K562 (cell line): ENCODE results near the gene KIAA0040. TPM values are rescaled to one million over a fixed set of nuclear protein-coding genes. Genes with fewer than 3 reads are reported as not detected.

Experiments
- ATAC-seq: fragments of 200-7000 bp; cut with Tn5 transposase; 3 replicates; pipeline ENCODE4 v1.9.1; 2020; ENCODE audit warnings: moderate library complexity
- BruUV-seq: library from RNA; stranded (reverse); fragments of 400-500 nt; replicated peaks from 2 replicates; lab custom pipeline; 2021; lab: Mats Ljungman, UMichigan
- CTCF ChIA-PET: fragments of 300-600 bp; formaldehyde crosslinking; extraction: SDS; loops from one replicate; lab custom pipeline; 2021; ENCODE audit warnings: low intra/inter-chr PET ratio; lab: Yijun Ruan, JAX
- POLR2A ChIA-PET: fragments of 300-600, 350-650 bp; sonication (Branson Sonifier 250); formaldehyde crosslinking; extraction: SDS; loops from one replicate; lab custom pipeline; 2021; ENCODE audit warnings: antibody characterized with exemption, inconsistent platforms; lab: Yijun Ruan, JAX
- DNase-seq, 4 experiments: peaks; one replicate each; pipeline versions ENCODE4 v3.0.0 to v3.0.0-alpha.2; 2011 to 2018; ENCODE audit warnings: low spot score in 3 of 4, mixed read lengths in 3 of 4; ENCODE audit errors: extremely low read depth in 1 of 4
- FAIRE-seq: peaks from 2 replicates; lab custom pipeline; 2011; peaks lifted over from hg19 to GRCh38; lab: Jason Lieb, UNC
- H2AFZ ChIP-seq: 2 replicates; pipeline ENCODE4 v1.6.0; 2011; ENCODE audit warnings: low read depth, low read length, control low read depth, inconsistent platforms
- H3K27ac ChIP-seq: fragments of 200-600 bp; 3 replicates; pipeline ENCODE4 v1.8.0; 2011; ENCODE audit warnings: low read depth, mild to moderate bottlenecking, control low read depth, inconsistent platforms, low read length, moderate library complexity, mixed read lengths; ENCODE audit errors: extremely low read depth
- H3K27me3 ChIP-seq, 2 experiments: fragments of 300-600 bp in 1 of 2; 2 replicates in 1 of 2; 3 replicates in 1 of 2; pipeline versions ENCODE4 v1.6.0 to v1.8.0; 2011; ENCODE audit warnings: inconsistent platforms in 2 of 2, low read length in 2 of 2, mild to moderate bottlenecking in 1 of 2, mixed read lengths in 1 of 2, moderate library complexity in 1 of 2; ENCODE audit not compliant: control insufficient read depth in 2 of 2, insufficient read depth in 2 of 2
- H3K36me3 ChIP-seq: fragments of 300-600 bp; 3 replicates; pipeline ENCODE4 v1.8.0; 2011; ENCODE audit warnings: mild to moderate bottlenecking, low read length, inconsistent platforms; ENCODE audit not compliant: control insufficient read depth, insufficient read depth
- H3K4me1 ChIP-seq, 2 experiments: fragments of 200-600 bp in 1 of 2; replicated peaks in 1 of 2; 2 replicates in 1 of 2; 3 replicates in 1 of 2; pipeline versions ENCODE4 v1.5.1 to v1.8.0; 2011; ENCODE audit warnings: inconsistent platforms in 2 of 2, low read length in 2 of 2, mild to moderate bottlenecking in 1 of 2, mixed read lengths in 1 of 2, moderate library complexity in 1 of 2; ENCODE audit not compliant: control insufficient read depth in 2 of 2, insufficient read depth in 2 of 2
- H3K4me2 ChIP-seq: 2 replicates; pipeline ENCODE4 v1.6.1; 2011; ENCODE audit warnings: low read length, control low read depth, inconsistent platforms, mixed read lengths; ENCODE audit not compliant: insufficient read depth
- H3K4me3 ChIP-seq: fragments of 200-600 bp; sonication (generic), shearing (Covaris generic); 2 replicates; pipeline ENCODE4 v1.5.1; 2016; ENCODE audit warnings: control low read depth, inconsistent platforms
- H3K79me2 ChIP-seq: fragments of 200-600 bp; 3 replicates; pipeline ENCODE4 v1.8.0; 2011; ENCODE audit warnings: low read length, inconsistent platforms; ENCODE audit not compliant: control insufficient read depth, insufficient read depth
- H3K9ac ChIP-seq, 2 experiments: 2 replicates each; pipeline versions ENCODE4 v1.6.0 to v1.6.1; 2011; ENCODE audit warnings: low read depth in 2 of 2, low read length in 2 of 2, control low read depth in 1 of 2, inconsistent platforms in 1 of 2, mild to moderate bottlenecking in 1 of 2, mixed read lengths in 1 of 2; ENCODE audit not compliant: insufficient read depth in 1 of 2
- H3K9me1 ChIP-seq: one replicate; pipeline ENCODE4 v1.6.0; 2011; ENCODE audit warnings: inconsistent platforms, mild to moderate bottlenecking, low read length, moderate library complexity; ENCODE audit not compliant: control insufficient read depth, insufficient read depth
- H3K9me3 ChIP-seq: replicated peaks from 2 replicates; pipeline ENCODE4 v1.5.1; 2011; ENCODE audit warnings: low read depth, low read length, inconsistent platforms; ENCODE audit not compliant: control insufficient read depth, insufficient read depth
- H4K20me1 ChIP-seq: replicated peaks from 2 replicates; pipeline ENCODE4 v1.6.1; 2011; ENCODE audit warnings: low read length, inconsistent platforms, mixed read lengths; ENCODE audit not compliant: control insufficient read depth, insufficient read depth
- CEBPB ChIP-seq: fragments of 450-650 bp; IDR thresholded peaks from 2 replicates; pipeline ENCODE4 v1.6.1; 2016; ENCODE audit warnings: missing genetic modification characterization, missing compliant biosample characterization
- CEBPG ChIP-seq, 3 experiments: fragments of 200-800 bp in 1 of 3; sonication (Bioruptor generic) in 1 of 3; sonication (generic) in 1 of 3; formaldehyde crosslinking in 1 of 3; IDR thresholded peaks in 2 of 3; conservative IDR thresholded peaks in 1 of 3; 2 replicates each; pipeline versions ENCODE4 v1.6.1 to v1.8.0; 2016 to 2022; ENCODE audit warnings: missing compliant biosample characterization in 2 of 3, missing genetic modification characterization in 2 of 3, mild to moderate bottlenecking in 1 of 3, missing genetic modification reagents in 1 of 3
- SETDB1 ChIP-seq: IDR thresholded peaks from one replicate; pipeline ENCODE4 v1.6.1; 2012; ENCODE audit warnings: low read length, control low read depth, inconsistent platforms
- ZNF121 ChIP-seq: sonication (generic); formaldehyde crosslinking; conservative IDR thresholded peaks from 2 replicates; pipeline ENCODE4 v1.8.0; 2022; ENCODE audit warnings: missing genetic modification reagents
- WGBS: fragments of 100-300 bp; shearing (Covaris generic); methylation state at CpG from one replicate; pipeline ENCODE4 v1.1.6; 2016; ENCODE audit warnings: low coverage, mixed read lengths; ENCODE audit not compliant: insufficient coverage; ENCODE audit errors: missing lambda C conversion rate; 5-methylcytosine and 5-hydroxymethylcytosine counted together
- in situ Hi-C: fragments of 300-500 bp; cut with MboI; formaldehyde crosslinking; loops from 4 replicates; pipeline ENCODE4 v1.15.0; 2018; ENCODE audit warnings: inconsistent platforms, mixed read lengths
- intact Hi-C: fragments of 100-400 bp; cut with micrococcal nuclease; formaldehyde crosslinking; loops from 2 replicates; pipeline ENCODE4 v1.14.2; 2022
- polyA plus RNA-seq, 8 experiments: library from polyadenylated mRNA; depleted of rRNA in 4 of 8; stranded (reverse) in 5 of 8; unstranded in 3 of 8; fragments of >200 nt; fragmentation: Nextera tagmentation in 2 of 8; fragmentation: Illumina TruSeq in 1 of 8; extraction: Ambion mirVana in 2 of 8; extraction: Trizol in 1 of 8; gene quantifications; 2 replicates each; pipeline versions ENCODE4 v1.2.1 to v1.2.3, GENCODE V29; 2011 to 2014; ENCODE audit warnings: inconsistent platforms in 1 of 8, missing spikeins in 1 of 8
- total RNA-seq, 7 experiments: library from RNA; depleted of rRNA in 6 of 7; stranded (reverse); fragments of >200 nt in 6 of 7; fragmentation: Illumina TruSeq in 2 of 7; extraction: Trizol in 2 of 7; gene quantifications; 2 replicates each; pipeline versions ENCODE4 v1.2.1 to v1.2.3, GENCODE V29; 2011 to 2021; ENCODE audit warnings: low replicate concordance in 1 of 7
- TF ChIP-seq, protein P1 (sequence below): fragments of 250-450 bp; sonication (Bioruptor Pico); IDR thresholded peaks from 2 replicates; pipeline ENCODE4 v1.8.0; 2021; ENCODE audit warnings: moderate library complexity, mild to moderate bottlenecking, inconsistent platforms

The KIAA0040 gene
- total and polyA plus RNA-seq, 9 of the 15 experiments (the other 6 are each of a cell fraction or from before 2014, with no cell fraction given) = 3.4 to 13.6 (median 7.1) TPM

GRCh38 chr1:175124861-175125260, 67.7 kb downstream of the KIAA0040 start:
- TF ChIP-seq CEBPB = peak; percentile 65
- TF ChIP-seq ZNF121 (CRISPR knock-in tag) = no peak
- TF ChIP-seq, protein P1, sequence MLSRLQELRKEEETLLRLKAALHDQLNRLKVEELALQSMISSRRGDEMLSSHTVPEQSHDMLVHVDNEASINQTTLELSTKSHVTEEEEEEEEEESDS = no peak
- TF ChIP-seq CEBPG (CRISPR knock-in tag; IDR thresholded peaks at IDR 0.05) = no peak
- peak; percentile 11 to 62; a peak in 2 of 4 replicates for TF ChIP-seq CEBPG (tag; conservative IDR thresholded peaks at IDR 0.05 in 1 of 2, IDR thresholded peaks at IDR 0.05 in 1 of 2)
- no peak for TF ChIP-seq SETDB1
- in situ Hi-C loops = loop anchor here (5.0 kb wide), 2 partner anchors 83 to 358 kb away; no protein-coding TSS in a partner anchor
- H3K27ac ChIP-seq = no peak overlapping the region
- no peaks in the 10 kb centered on the region for H3K79me2 ChIP-seq
- FAIRE-seq = no peak
- H3K9me1 ChIP-seq = no peaks in the 10 kb centered on the region
- H3K9ac ChIP-seq = no peak overlapping the region
- no peak overlapping the region for H3K4me3 ChIP-seq
- intact Hi-C loops = loop anchor here (1.0 to 10.0 kb wide), 3 partner anchors 96 to 356 kb away; no protein-coding TSS in a partner anchor
- no peaks in the 10 kb centered on the region; a peak in 1 of 5 replicates for H3K4me1 ChIP-seq
- H4K20me1 ChIP-seq = no peaks in the 10 kb centered on the region
- H3K4me2 ChIP-seq = no peak overlapping the region
- no peak for DNase-seq
- ChIA-PET POLR2A (interaction anchor here (0.6 to 1.3 kb wide), 9 partner anchors 10 to 986 kb away, joined by 3 to 5 read pairs (median 4); partner anchors contain the start of gene MRPS14), CTCF (interaction anchor here (0.6 to 2.9 kb wide), 5 partner anchors 94 to 356 kb away, joined by 3 to 29 read pairs (median 3); no protein-coding TSS in a partner anchor)
- H2AFZ ChIP-seq = no peak overlapping the region
- no peak for ATAC-seq
- no peaks in the 10 kb centered on the region for H3K36me3 ChIP-seq
- WGBS = 0% methylated on average over 1 of the region's 1 CpG
- no peaks in the 10 kb centered on the region for H3K9me3 ChIP-seq
- BruUV-seq = no TSS peak
- H3K27me3 ChIP-seq = peaks cover 15 to 29% of the 10 kb centered on the region in 2 experiments
